HCT116 (cell line): ENCODE data around the gene AKAP11.

ENCODE experiments used
- CTCF ChIP-seq, 3 experiments: fragments of 200-600 bp in 1 of 3; sonication (generic) in 1 of 3; IDR thresholded peaks in 2 of 3; conservative IDR thresholded peaks in 1 of 3; 2 replicates each; pipeline ENCODE4 v1.5.1; 2012 to 2017; ENCODE audit warnings: low read depth in 2 of 3, low read length in 2 of 3, antibody characterized with exemption in 1 of 3, borderline replicate concordance in 1 of 3, control low read depth in 1 of 3, mild to moderate bottlenecking in 1 of 3, mixed read lengths in 1 of 3, mixed run types in 1 of 3, moderate library complexity in 1 of 3; ENCODE audit not compliant: insufficient read depth in 1 of 3
- JUND ChIP-seq: IDR thresholded peaks from 2 replicates; pipeline ENCODE4 v1.6.1; 2012
- POLR2AphosphoS5 ChIP-seq: IDR thresholded peaks from 2 replicates; pipeline ENCODE4 v1.6.1; 2011; ENCODE audit warnings: mild to moderate bottlenecking, low read depth, low read length, moderate library complexity
- REST ChIP-seq: IDR thresholded peaks from 2 replicates; pipeline ENCODE4 v1.6.1; 2012; ENCODE audit warnings: low read depth

- TF ChIP-seq POLR2AphosphoS5 (no peak), JUND (no peak), CTCF (IDR thresholded peaks at IDR 0.05 in 2 of 3, conservative IDR thresholded peaks at IDR 0.05 in 1 of 3; ENCODE audit: borderline replicate concordance in 1 of 3, insufficient read depth in 1 of 3, low read depth in 2 of 3, low read length in 2 of 3) (no peak), REST (no peak)
These were observed 46.9 kb upstream of the AKAP11 start for GRCh38 chr13:42225051-42225450.
